HG03521 (cell line): ENCODE data around the gene VPS4B.

Experiments
- ATAC-seq: cut with Tn5 transposase; IDR thresholded peaks from one replicate; pipeline ENCODE4 v1.9.1; 2021; ENCODE audit warnings: mild to moderate bottlenecking, moderate library complexity; ENCODE audit not compliant: unreplicated experiment

VPS4B gene

GRCh38 chr18:63431180-63431579, 8.9 kb upstream of the VPS4B start:
- ATAC-seq: no peak

GRCh38 chr18:63430526-63430925, 8.2 kb upstream of the VPS4B start:
- ATAC-seq: no peak

- no peak for ATAC-seq
Measured at GRCh38 chr18:63427558-63427957, 5.3 kb upstream of the VPS4B start.

- peak; percentile 25 for ATAC-seq
Measured at GRCh38 chr18:63422864-63423304, 608 bp upstream of the VPS4B start.

- no peak for ATAC-seq
Measured at GRCh38 chr18:63421514-63421913, 762 bp downstream of the VPS4B start.

- ATAC-seq: no peak
Measured at GRCh38 chr18:63412953-63413352, 9.3 kb downstream of the VPS4B start.

GRCh38 chr18:63410792-63411191, 11.5 kb downstream of the VPS4B start:
- ATAC-seq: no peak

- no peak for ATAC-seq
Measured at GRCh38 chr18:63409301-63409700, 13.0 kb downstream of the VPS4B start.

GRCh38 chr18:63407734-63408133, 14.5 kb downstream of the VPS4B start:
- ATAC-seq: no peak

GRCh38 chr18:63405986-63406385, 16.3 kb downstream of the VPS4B start:
- ATAC-seq: no peak

GRCh38 chr18:63402246-63403162, 19.8 kb downstream of the VPS4B start:
- ATAC-seq: no peak

- no peak for ATAC-seq
Measured at GRCh38 chr18:63399300-63399699, 23.0 kb downstream of the VPS4B start.

GRCh38 chr18:63397349-63397748, 24.9 kb downstream of the VPS4B start:
- ATAC-seq: no peak

GRCh38 chr18:63395503-63395902, 26.8 kb downstream of the VPS4B start:
- no peak for ATAC-seq

GRCh38 chr18:63394954-63395353, 27.3 kb downstream of the VPS4B start:
- ATAC-seq: no peak

GRCh38 chr18:63387861-63388260, 34.4 kb downstream of the VPS4B start:
- ATAC-seq: no peak

GRCh38 chr18:63382843-63383242, 39.4 kb downstream of the VPS4B start:
- ATAC-seq: no peak

GRCh38 chr18:63379639-63379962, 42.7 kb downstream of the VPS4B start:
- ATAC-seq: no peak

- ATAC-seq: no peak
Measured at GRCh38 chr18:63378919-63379638, 43.2 kb downstream of the VPS4B start.

GRCh38 chr18:63377275-63377980, 44.8 kb downstream of the VPS4B start:
- no peak for ATAC-seq

- ATAC-seq: no peak
Measured at GRCh38 chr18:63376538-63376937, 45.7 kb downstream of the VPS4B start.

- ATAC-seq: no peak
Measured at GRCh38 chr18:63374540-63374939, 47.7 kb downstream of the VPS4B start.
